ENCODE results near the gene TMEM39B.

DNA sequence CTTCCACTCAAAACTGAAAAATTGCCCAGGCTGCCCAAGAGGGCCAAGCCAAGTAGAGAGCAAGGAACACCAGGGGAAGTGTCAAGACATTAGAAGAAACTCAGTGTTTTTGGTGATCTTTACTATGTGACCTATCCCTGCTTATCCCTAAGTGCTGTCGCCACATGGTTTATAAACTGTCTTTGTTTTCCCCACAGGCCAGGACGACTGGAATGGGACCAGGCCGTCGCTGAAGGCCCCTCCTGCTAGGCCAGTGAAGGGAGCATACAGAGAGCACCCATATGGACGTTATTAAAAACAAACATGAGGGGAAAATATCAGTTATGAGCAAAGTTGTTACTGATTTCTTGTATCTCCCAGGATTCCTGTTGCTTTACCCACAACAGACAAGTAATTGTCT, 30.4 kb upstream of the TMEM39B start:
- no peak for TF ChIP-seq POLR2A (IDR thresholded peaks at IDR 0.05)
- TF ChIP-seq, protein P1, sequence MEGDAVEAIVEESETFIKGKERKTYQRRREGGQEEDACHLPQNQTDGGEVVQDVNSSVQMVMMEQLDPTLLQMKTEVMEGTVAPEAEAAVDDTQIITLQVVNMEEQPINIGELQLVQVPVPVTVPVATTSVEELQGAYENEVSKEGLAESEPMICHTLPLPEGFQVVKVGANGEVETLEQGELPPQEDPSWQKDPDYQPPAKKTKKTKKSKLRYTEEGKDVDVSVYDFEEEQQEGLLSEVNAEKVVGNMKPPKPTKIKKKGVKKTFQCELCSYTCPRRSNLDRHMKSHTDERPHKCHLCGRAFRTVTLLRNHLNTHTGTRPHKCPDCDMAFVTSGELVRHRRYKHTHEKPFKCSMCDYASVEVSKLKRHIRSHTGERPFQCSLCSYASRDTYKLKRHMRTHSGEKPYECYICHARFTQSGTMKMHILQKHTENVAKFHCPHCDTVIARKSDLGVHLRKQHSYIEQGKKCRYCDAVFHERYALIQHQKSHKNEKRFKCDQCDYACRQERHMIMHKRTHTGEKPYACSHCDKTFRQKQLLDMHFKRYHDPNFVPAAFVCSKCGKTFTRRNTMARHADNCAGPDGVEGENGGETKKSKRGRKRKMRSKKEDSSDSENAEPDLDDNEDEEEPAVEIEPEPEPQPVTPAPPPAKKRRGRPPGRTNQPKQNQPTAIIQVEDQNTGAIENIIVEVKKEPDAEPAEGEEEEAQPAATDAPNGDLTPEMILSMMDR (IDR thresholded peaks at IDR 0.05) = no peak
